NCI-H1092 (cell line): ENCODE results near the gene HMBS.
A peak's percentile ranks its signal among the peaks of the same experiment; 100 is the strongest.
"Not testable (repeated sequence)": the region's sequence is repeated elsewhere in the genome, so short reads cannot be mapped to it uniquely, and the experiment has no call there.

Experiments used
- DNase-seq: peaks from one replicate; lab custom pipeline; 2025; lab: John Stamatoyannopoulos, UW

HMBS gene

DNA sequence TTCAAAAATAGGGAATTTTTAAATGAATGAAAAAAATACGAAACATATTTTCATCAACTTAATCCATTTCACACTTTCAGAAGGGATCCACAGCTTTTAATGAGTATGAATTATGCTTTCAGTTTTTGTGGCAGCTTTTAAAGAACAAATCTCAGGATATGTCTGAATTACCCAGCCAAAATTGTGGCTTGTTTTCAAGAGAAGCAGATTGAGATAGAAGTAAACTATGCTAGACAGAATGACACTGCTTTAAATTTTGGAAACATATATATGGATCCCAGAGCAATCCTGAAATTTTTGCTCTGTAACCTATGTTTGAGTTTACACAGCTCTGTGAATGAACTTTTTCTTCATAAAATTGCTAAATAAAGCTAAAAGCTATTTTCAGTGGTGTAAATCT lies 34.3 kb downstream of the HMBS start:
- DNase-seq: no peak

DNA sequence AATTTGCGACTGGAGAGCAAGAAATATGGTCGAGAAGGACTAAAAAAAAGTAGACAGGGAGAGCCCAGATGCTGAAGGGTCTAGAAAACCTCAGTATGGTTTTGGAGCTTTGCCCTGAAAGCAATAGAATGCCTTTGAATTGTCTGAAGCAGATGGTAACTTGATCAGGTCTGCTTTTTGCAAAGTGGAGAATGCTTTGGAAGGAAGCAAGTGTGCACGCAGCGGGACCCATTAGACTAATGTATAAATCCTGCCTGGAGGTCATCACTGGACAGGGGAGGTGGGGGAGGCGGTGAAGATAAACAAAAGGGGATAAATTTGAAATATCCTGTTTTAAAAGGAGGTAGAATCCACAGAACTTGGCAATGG lies 35.9 kb downstream of the HMBS start:
- DNase-seq: peak; percentile 78

DNA sequence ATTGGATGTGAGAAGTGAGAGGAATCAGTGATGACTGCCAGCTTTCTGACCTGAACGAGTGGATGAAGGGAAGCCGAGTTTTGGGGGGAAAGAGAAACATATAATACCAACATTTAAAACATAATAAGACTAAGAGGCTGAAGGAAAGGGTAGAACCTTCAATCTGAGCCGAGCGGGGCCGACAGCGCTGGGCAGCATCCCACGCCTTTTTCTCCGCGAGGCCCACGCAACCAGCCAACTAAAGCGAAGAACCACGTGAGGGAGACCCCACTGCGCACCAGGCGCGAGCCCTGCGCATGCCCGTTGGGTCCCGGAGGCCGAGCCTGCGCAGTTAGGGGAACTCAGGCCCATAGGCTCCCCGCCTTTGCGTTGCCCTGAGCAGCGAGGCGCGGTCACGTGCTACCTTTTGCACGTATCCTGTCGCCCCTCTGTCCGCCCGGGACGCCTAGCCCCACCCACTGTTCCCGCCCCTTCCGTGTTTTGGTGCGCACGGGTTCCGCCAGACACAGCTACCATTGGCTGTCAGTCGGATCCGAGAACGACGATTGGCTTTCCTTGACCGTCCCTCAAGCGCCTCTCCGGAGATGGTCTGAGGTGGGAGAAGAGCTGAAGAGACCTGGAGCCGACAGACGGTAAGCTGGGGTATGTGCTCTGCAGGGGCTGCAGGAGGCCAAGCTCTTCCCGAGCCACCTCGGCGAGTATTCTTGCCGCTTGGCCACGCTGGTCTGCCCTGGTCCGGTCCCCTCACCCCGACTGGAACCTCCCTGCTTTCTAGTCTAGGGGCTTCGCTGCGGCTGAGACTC lies 36.5 kb downstream of the HMBS start, which contains the start of gene HINFP:
HINFP (plus strand) TSS at position 573 of the 803 bp plus-strand sequence. CDS start 5,365 bp downstream, outside the sequence.
- peak; percentile 100 for DNase-seq

DNA sequence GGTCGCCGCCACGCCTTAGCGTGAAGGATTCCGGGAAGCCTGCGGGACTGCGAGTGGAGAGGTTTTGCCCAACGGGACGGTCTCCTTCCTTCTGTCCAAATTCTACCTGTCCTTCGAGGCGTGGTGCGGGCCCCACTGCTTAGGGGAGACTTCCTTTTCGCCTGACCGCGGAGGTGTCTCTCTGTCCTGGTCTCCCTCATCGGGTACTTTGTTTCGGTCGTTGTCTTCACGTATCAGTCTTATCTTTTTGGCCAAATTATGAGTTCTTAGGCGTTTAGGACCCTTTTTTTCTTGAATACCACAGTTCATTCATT lies 37.1 kb downstream of the HMBS start:
- no peak for DNase-seq

DNA sequence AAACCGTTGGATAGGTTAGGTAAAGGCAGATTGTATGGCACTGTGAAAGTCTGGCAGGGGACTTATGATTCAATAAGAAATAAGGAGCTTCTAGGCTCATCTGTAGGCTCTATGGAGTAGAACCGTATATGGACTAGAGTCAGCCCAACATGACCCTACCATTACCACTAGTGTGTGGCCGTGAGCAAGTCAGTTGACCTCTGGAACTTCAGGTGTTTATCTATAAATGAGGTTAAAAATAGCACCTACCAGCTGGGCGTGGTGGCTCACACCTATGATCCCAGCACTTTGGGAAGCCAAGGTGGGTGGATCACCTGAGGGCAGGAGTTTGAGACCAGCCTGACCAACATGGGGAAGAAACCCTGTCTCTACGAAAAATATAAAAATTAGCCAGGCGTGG lies 41.1 kb downstream of the HMBS start:
- DNase-seq: no peak

DNA sequence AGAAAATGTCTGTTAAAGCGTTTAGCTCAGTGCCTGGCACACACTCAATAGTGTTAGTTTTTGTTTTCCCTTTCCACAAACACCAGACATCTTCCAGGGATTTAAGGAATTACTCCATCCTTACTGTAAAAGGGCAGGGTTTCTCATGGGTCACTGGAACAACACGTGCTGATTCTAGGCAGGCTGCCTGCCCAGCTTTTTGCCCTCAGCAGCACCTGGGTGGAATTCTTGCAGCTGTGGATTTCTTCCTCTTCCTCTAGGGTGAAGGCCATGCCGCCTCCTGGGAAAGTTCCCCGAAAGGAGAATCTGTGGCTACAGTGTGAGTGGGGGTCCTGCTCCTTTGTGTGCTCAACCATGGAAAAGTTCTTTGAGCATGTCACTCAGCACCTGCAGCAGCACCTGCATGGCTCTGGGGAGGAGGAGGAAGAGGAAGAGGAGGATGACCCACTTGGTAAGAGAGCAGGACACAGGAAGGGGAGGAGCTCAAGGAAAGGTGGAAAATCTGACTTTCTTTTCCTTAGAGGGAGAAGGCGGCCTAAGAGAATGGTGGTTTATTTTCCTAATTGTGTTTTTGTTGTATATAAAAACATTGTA lies 42.1 kb downstream of the HMBS start:
- DNase-seq: no peak

DNA sequence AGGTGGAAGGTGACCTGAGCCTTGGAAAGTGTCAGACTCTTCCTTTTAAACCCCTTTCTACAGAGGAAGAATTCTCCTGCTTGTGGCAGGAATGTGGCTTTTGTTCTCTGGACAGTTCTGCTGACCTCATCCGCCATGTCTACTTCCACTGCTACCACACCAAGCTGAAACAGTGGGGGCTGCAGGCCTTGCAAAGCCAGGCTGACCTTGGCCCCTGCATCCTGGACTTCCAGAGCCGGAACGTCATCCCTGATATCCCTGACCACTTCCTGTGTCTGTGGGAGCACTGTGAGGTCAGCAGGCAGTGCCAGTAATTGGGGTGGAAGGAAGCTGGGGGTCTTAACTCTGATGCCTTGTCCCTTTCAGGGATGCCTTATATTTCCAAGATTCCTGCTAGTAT lies 46.0 kb downstream of the HMBS start:
- no peak for DNase-seq

DNA sequence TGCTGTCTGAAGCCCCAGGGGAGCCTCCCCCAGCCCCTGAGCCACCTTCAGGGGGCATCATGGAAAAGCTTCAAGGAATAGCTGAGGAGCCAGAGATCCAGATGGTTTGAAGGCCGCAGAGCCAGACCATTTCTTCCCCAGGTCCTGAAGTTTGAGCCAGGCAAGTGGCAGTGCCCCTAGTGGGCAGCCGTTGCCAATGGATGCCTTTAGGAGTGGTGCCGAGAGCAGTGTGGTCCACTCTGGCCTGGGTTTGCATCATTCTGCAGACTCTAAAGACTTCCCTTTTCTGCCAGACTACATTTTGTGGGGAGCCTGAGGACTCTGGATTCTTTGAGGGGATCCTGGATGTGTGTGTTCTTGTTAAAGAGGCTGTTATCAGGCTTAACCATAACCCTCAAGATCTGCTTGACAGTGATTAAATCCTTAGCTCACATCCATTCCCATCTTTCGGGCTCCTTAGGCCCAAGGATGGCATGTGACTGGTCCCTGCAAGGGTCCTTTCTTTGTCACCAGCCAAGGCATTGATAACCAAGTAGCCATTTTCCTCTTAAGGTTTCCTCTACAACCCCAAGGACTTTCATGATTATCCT lies 49.8 kb downstream of the HMBS start:
- DNase-seq: no peak

DNA sequence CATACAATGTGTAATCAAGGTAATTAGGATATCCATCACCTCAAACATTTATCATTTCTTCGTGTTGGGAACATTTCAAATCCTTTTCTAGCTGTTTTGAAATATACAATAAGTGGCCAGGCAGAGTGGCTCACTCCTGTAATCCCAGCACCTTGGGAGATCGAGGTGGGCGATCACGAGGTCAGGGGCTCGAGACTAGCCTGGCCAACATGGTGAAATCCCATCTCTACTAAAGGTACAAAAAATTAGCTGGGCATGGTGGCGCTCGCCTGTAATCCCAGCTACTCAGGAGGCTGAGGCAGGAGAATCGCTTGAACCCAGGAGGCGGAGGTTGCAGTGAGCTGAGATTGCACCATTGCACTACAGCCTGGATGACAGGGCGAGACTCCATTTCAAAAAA lies 54.6 kb downstream of the HMBS start:
- not testable (repeated sequence) for DNase-seq
